HG03457 (cell line): ENCODE measurements around the gene STAU1.
"Not testable (repeated sequence)": the region's sequence is repeated elsewhere in the genome, so short reads cannot be mapped to it uniquely, and the experiment has no call there.

Experiments used
- ATAC-seq: cut with Tn5 transposase; IDR thresholded peaks from one replicate; pipeline ENCODE4 v1.9.1; 2021; ENCODE audit warnings: moderate number of reproducible peaks; ENCODE audit not compliant: unreplicated experiment

The STAU1 gene

DNA sequence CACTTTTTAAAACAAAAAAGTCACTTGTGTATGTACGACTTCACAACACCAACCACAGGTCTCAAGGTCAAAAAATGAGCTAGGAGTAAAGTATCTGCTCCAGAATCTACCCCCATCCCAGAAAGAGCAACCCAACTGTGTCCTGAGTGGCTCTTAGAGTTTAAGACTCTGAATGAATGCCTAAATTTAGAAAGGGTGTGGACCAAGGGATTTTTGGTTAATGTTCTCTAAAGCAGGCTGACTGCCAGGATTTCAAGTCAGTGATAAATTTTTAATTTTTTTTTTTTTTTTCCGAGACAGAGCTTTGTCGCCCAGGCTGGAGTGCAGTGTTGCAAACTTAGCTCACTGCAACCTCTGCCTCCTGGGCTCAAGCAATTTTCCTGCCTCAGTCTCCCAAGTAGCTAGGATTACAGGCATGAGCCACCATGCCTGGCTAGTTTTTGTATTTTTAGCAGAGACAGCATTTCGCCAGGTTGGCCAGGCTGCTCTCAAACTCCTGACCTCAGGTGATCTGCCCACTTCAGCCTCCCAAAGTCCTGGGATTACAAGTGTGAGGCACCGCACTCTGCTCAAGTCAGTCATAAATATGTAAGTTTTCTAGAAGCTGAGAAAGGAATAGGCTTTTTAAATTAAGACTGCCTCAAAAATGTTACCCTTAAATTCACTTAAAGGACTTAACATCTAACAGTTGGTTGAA is 20.2 kb downstream of the STAU1 start:
- no peak for ATAC-seq

DNA sequence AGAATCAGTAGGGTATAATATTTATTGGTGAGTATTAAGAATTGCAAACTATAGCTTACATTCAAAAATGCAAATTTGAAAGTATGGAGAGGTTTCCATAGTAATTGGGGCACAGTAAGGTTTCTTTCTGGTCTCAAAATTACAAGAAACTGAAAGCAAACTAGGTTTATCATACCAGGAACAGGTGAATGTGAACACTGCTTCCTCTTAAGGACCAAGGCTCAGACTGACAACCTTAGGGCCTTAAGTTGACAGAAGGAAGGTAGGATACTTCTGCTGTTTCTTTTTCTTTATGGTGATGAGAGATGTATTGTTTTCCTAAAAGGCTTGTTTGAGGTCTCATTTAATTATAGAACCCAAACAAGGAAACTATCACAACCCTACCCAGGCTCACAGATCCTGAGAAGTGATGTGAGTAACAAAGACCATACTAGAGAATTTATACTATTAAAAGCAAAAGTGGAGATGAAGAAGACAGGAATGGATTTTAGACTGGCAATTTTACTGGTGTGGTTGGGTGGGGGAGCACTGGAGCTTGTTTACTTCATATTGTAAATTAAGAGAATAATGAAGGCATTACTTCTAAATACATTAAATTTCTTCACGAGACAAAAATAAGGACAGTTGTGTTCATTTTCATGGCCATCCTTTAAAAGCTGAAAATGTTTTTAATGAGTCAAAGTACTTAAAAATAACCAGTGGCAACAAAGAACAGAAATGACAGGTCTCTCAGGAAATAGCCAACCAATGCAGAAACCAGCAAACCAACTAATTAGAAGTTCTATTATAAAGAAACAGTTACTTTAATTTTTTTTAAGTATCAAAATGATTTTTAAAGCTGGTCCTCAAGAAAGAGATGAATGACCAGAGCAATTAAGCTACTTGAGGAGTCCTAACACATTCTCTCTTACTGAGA is 21.3 kb downstream of the STAU1 start:
- peak; percentile 62 for ATAC-seq

DNA sequence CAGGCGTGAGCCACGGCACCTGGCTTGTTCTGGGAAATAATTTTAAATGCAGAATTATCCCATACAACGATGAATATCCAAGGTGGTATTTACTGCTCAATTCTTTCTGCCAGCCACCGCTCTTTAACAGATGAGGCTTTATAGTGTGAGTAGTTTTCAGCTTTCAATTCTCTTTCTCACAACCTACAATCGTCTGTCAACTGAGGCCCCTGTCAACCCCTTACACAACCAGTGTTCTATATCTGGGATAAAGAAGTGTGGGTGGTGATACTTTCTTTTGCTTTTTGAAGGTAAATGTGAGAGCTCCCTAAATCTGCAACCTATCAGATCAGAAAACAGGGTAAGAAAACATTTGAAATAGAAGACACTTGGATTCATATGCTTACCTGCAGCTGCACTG is 22.5 kb downstream of the STAU1 start:
- ATAC-seq: no peak

DNA sequence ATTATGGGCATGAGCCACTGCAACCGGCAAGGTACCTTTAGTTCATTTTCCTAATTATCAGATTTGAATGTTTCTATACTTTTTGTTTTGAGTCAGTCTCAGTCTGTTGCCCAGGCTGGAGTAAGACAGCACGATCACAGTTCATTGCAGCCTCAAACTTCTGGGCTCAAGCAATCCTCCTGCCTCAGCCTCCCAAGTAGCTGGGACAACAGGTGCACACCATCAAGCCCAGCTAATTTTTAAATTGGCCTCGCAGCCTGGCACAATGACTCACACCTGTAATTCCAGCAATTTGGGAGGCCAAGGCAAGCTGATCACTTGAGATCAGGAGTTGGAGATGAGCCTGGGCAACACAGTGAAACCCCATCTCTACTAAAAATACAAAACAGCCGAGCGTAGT is 24.4 kb downstream of the STAU1 start:
- ATAC-seq: no peak

- ATAC-seq: no peak
Observed at GRCh38 chr20:49161428-49162152, 26.5 kb downstream of the STAU1 start.

- no peak for ATAC-seq
Observed at GRCh38 chr20:49160057-49160929, 27.8 kb downstream of the STAU1 start.

GRCh38 chr20:49157146-49157545 is 31.0 kb downstream of the STAU1 start:
- ATAC-seq: no peak

GRCh38 chr20:49156481-49156880 is 31.7 kb downstream of the STAU1 start:
- no peak for ATAC-seq

DNA sequence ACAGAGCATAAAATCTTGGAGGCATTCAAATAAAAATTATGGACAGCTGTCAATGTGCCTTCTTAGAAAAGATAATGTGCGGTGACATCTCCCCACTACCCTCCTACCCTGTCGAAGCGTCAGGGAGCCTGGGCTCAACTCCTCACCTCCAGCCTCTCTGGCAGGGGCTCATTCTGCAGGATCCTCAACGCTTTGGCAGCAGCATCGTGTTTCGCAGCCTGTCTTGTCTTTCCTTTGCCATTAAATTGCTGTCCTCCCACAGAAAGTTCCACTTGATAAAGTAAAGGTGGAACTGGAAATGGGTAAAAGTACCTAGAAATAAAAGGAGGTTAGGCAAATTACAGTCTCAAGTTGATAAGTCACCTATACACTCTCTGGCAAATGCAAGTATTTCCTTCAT is 36.7 kb downstream of the STAU1 start:
- ATAC-seq: no peak

DNA sequence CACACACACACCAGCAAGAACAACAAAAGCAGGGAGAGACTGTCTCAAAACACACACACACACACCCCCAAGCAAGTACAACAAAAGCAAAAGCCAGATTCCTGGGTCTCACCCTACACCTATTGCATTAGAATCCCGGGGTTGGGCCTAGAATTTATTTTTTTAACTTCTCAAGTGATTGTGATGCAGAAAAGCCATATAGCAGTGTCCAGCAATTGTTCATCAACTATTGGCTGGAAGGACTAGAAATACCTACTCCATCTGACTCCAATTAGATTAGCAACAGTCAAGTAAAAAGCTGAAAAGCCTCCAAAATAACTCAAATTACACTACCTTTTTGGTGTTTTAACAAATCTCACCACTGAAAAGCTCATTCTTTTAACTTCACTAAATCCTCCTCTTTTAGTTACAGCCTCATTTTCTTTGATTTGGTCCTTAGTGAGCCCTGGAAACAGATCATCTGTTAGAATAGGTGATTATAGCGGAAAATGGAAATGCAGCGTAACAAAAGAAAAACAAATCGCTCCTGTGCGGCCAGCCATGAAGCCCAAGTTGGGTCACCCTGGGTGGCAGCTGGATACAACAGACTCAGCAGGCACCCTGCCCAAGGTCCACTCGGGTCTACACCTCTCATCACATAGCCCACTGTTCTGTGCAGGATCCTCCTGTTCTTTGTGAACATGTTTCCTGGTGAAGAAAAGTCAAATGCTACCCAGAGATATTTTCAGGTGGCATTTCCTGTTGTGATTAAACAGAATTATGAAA is 38.7 kb downstream of the STAU1 start:
- no peak for ATAC-seq

- ATAC-seq: no peak
Observed at GRCh38 chr20:49148601-49149000, 39.5 kb downstream of the STAU1 start.

DNA sequence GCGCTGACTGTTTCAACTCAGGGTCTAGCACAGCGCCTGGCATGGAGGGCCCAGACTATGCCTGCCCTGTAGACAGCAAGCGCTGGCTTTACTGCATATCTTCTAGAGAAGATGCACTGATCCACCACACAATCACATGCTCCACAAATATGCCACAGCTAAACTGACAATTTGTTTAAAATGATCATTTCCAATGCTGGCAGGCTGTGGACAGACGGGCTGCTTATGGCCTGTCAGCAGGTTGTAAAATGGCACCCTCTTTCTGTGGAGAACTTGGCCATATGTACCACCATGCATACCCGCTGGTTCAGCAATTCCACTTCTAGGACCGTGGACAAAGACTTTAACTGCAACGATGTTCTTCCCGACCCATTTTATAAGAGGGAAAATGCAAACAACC is 40.8 kb downstream of the STAU1 start:
- no peak for ATAC-seq

- ATAC-seq: no peak
Observed at GRCh38 chr20:49146442-49147225, 41.5 kb downstream of the STAU1 start.

GRCh38 chr20:49140834-49141233 is 47.3 kb downstream of the STAU1 start:
- no peak for ATAC-seq

- no peak for ATAC-seq
Observed at GRCh38 chr20:49140411-49140810, 47.7 kb downstream of the STAU1 start.

- no peak for ATAC-seq
Observed at GRCh38 chr20:49138431-49138830, 49.7 kb downstream of the STAU1 start.

DNA sequence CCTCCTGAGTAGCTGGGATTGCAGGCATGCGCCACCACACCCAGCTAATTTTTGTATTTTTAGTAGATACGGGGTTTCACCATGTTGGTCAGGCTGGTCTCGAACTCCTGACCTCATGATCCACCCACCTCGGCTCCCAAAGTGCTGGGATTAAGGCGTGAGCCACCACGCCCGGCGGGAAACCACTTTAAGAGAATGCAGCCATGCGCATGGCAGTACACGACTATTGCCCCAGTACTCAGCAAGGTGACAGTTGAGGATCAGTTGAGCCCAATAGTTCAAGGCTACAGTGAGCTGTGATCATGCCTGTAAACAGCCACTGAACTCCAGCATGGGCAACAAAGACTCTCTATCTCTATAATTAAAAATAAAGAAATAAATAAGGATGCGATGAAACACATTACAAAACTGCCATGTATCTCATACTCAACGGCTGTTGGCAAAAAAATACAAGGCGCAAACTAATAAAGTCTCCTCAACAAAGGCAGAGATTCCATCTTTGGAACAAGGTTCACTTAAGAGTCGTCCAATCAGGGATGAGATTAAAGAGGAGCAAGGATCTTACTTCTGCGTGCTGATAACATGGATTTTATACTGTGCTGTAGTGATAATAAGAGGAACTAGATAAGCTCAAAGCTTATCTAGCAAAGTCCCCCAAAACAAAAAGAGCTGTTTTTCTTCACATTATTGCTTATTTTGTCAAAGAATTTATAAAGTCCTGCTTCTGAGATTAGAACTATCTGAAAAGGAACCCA is 51.1 kb downstream of the STAU1 start:
- no peak for ATAC-seq

DNA sequence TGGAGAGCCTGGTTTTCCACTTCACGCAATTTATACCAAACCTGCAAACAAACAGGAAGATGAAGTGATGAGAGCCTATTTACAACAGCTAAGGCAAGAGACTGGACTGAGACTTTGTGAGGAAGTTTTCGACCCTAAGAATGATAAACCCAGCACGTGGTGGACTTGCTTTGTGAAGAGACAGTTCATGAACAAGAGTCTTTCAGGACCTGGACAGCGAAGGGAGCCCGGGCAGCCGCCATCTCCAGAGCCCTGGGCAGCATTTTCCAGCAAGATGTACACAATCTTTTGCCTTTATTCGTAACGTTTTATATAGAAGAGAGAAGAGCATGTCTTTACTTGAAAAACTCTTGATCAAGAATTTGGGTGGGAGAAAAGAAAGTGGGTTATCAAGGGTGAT is 53.3 kb downstream of the STAU1 start:
- not testable (repeated sequence) for ATAC-seq
